Measurements from ENCODE around the gene CDKN2B-AS1. TPM values are rescaled to one million over a fixed set of nuclear protein-coding genes. Genes with fewer than 3 reads are reported as not detected.

Gene CDKN2B-AS1
- total and polyA plus RNA-seq, 2 of the 13 experiments (the other 11 are each of a cell fraction or from before 2014, with no cell fraction given), result 0.64 to 2.3 TPM

- TF ChIP-seq ZFP91 (CRISPR knock-in tag; IDR thresholded peaks at IDR 0.05; ENCODE audit: borderline replicate concordance), result peak; percentile 88; the same call in 1 of the 2 replicates
- peak; percentile 72; the same call in 1 of the 2 replicates for TF ChIP-seq ZNF547 (CRISPR knock-in tag; IDR thresholded peaks at IDR 0.05)
- peak; percentile 20 for TF ChIP-seq ASH2L (IDR thresholded peaks at IDR 0.05; ENCODE audit: insufficient read length, low read depth, low read length)
- TF ChIP-seq NR0B2 (CRISPR knock-in tag; IDR thresholded peaks at IDR 0.05), result 0 out of 2 replicates have a peak, but pooled peaks have one; percentile 49
- TF ChIP-seq POLR2G (IDR thresholded peaks at IDR 0.05; ENCODE audit: low read depth, low read length), result peak; percentile 81
- peak; percentile 78; the same call in 1 of the 2 replicates for TF ChIP-seq ZSCAN29 (CRISPR knock-in tag; conservative IDR thresholded peaks at IDR 0.05)
- TF ChIP-seq ZFX (CRISPR knock-in tag; IDR thresholded peaks at IDR 0.05; ENCODE audit: low read depth), result peak; percentile 67
- no peak for TF ChIP-seq CHD4 (IDR thresholded peaks at IDR 0.05; ENCODE audit: borderline replicate concordance, low read length)
- peak; percentile 76 for TF ChIP-seq HOMEZ (CRISPR knock-in tag; IDR thresholded peaks at IDR 0.05; ENCODE audit: low read depth)
- TF ChIP-seq ZNF414 (CRISPR knock-in tag; IDR thresholded peaks at IDR 0.05), result 0 out of 2 replicates have a peak, but pooled peaks have one; percentile 46
- TF ChIP-seq NCOA2 (CRISPR knock-in tag; IDR thresholded peaks at IDR 0.05), result no peak
- TF ChIP-seq RXRA (CRISPR knock-in tag; IDR thresholded peaks at IDR 0.05), result peak; percentile 35; the same call in 1 of the 2 replicates
- peak; percentile 52; the same call in 1 of the 2 replicates for TF ChIP-seq RXRB (CRISPR knock-in tag; IDR thresholded peaks at IDR 0.05; ENCODE audit: borderline replicate concordance)
- TF ChIP-seq FOSL2 (CRISPR knock-in tag; IDR thresholded peaks at IDR 0.05), result peak; percentile 23; the same call in 1 of the 2 replicates
- TF ChIP-seq YY1 (IDR thresholded peaks at IDR 0.05; ENCODE audit: insufficient read depth, insufficient replicate concordance, low read depth, low read length), result peak; percentile 57
- TF ChIP-seq SNAPC2 (CRISPR knock-in tag; IDR thresholded peaks at IDR 0.05), result no peak
- TF ChIP-seq PAX8 (CRISPR knock-in tag; IDR thresholded peaks at IDR 0.05; ENCODE audit: borderline replicate concordance), result 0 out of 2 replicates have a peak, but pooled peaks have one; percentile 46
- peak; percentile 43; the same call in 1 of the 2 replicates for TF ChIP-seq ZNF788 (CRISPR knock-in tag; IDR thresholded peaks at IDR 0.05; ENCODE audit: borderline replicate concordance)
- TF ChIP-seq ZFP1 (CRISPR knock-in tag; IDR thresholded peaks at IDR 0.05), result peak; percentile 11; the same call in 1 of the 2 replicates
- peak; percentile 79 for TF ChIP-seq POGK (CRISPR knock-in tag; conservative IDR thresholded peaks at IDR 0.05)
Observed at GRCh38 chr9:22008717-22009505, 14.3 kb downstream of the CDKN2B-AS1 start, which contains the start of gene CDKN2B (continued).

Measured in HepG2 (cell line).